Neutrophil (primary cell): Measurements from ENCODE around the gene NUP98.

Experiments
- H3K27ac ChIP-seq: fragments of 200-600 bp; sonication (generic); 2 replicates; pipeline ENCODE4 v1.5.1; 2016; ENCODE audit warnings: mild to moderate bottlenecking, moderate library complexity
- H3K27me3 ChIP-seq: fragments of 200-600 bp; sonication (generic); 2 replicates; pipeline ENCODE4 v1.6.0; 2016; ENCODE audit warnings: mild to moderate bottlenecking
- H3K36me3 ChIP-seq: fragments of 200-600 bp; sonication (generic); 2 replicates; pipeline ENCODE4 v1.5.1; 2017
- H3K4me1 ChIP-seq, 2 experiments: fragments of 200-600 bp in 1 of 2; sonication (generic) in 1 of 2; 1 replicate in 1 of 2; 2 replicates in 1 of 2; pipeline versions ENCODE4 v1.5.1 to v1.6.1; 2013 to 2016; ENCODE audit warnings: low read depth in 1 of 2, low read length in 1 of 2, mild to moderate bottlenecking in 1 of 2, moderate library complexity in 1 of 2; ENCODE audit not compliant: control insufficient read depth in 1 of 2, insufficient read depth in 1 of 2
- H3K4me3 ChIP-seq, 2 experiments: fragments of 200-600 bp in 1 of 2; sonication (generic) in 1 of 2; 1 replicate in 1 of 2; 2 replicates in 1 of 2; pipeline ENCODE4 v1.5.1; 2013 to 2016; ENCODE audit warnings: low read depth in 1 of 2, low read length in 1 of 2, mild to moderate bottlenecking in 1 of 2, moderate library complexity in 1 of 2
- H3K9me3 ChIP-seq: fragments of 200-600 bp; sonication (generic); 2 replicates; pipeline ENCODE4 v1.5.1; 2016
- CTCF ChIP-seq: fragments of 200-600 bp; sonication (generic); IDR thresholded peaks from 2 replicates; pipeline ENCODE4 v1.5.1; 2016; ENCODE audit warnings: antibody characterized with exemption

Gene NUP98

GRCh38 chr11:3802011-3802790 is 4.8 kb upstream of the NUP98 start:
- H3K27me3 ChIP-seq: no peaks in the 10 kb centered on the region
- peaks cover 6 to 8% of the 10 kb centered on the region in 2 experiments for H3K4me1 ChIP-seq
- no peak overlapping the region for H3K27ac ChIP-seq
- H3K36me3 ChIP-seq: no peaks in the 10 kb centered on the region
- TF ChIP-seq CTCF: no peak
- H3K9me3 ChIP-seq: no peaks in the 10 kb centered on the region
- H3K4me3 ChIP-seq: no peak overlapping the region

GRCh38 chr11:3799873-3800272 is 2.5 kb upstream of the NUP98 start:
- peaks cover 26 to 28% of the 10 kb centered on the region in 2 experiments for H3K4me1 ChIP-seq
- no peak for TF ChIP-seq CTCF
- peaks cover 4% of the 10 kb centered on the region for H3K36me3 ChIP-seq
- no peaks in the 10 kb centered on the region for H3K27me3 ChIP-seq
- no peak overlapping the region for H3K4me3 ChIP-seq
- H3K27ac ChIP-seq: no peak overlapping the region
- no peaks in the 10 kb centered on the region for H3K9me3 ChIP-seq

- H3K4me3 ChIP-seq: no peak overlapping the region
- peaks cover 26 to 31% of the 10 kb centered on the region in 2 experiments for H3K4me1 ChIP-seq
- H3K9me3 ChIP-seq: no peaks in the 10 kb centered on the region
- peaks cover 9% of the 10 kb centered on the region for H3K36me3 ChIP-seq
- no peak for TF ChIP-seq CTCF
- no peaks in the 10 kb centered on the region for H3K27me3 ChIP-seq
- peak overlapping the region; percentile 97 for H3K27ac ChIP-seq
Observed at GRCh38 chr11:3799143-3799542, 1.8 kb upstream of the NUP98 start.

GRCh38 chr11:3796801-3797328 is 489 bp downstream of the NUP98 start:
- Histone ChIP-seq H3K4me1 (peaks cover 26 to 31% of the 10 kb centered on the region in 2 experiments), H3K4me3 (peak overlapping the region; percentile 83), H3K36me3 (peaks cover 30% of the 10 kb centered on the region), H3K27me3 (no peaks in the 10 kb centered on the region), H3K9me3 (no peaks in the 10 kb centered on the region), H3K27ac (peak overlapping the region; percentile 97)
- TF ChIP-seq CTCF: no peak

GRCh38 chr11:3796346-3796745 is 1.0 kb downstream of the NUP98 start:
- TF ChIP-seq CTCF: no peak
- Histone ChIP-seq H3K9me3 (no peaks in the 10 kb centered on the region), H3K4me3 (peak overlapping the region; percentile 83), H3K27ac (peak overlapping the region; percentile 97), H3K27me3 (no peaks in the 10 kb centered on the region), H3K36me3 (peaks cover 35% of the 10 kb centered on the region), H3K4me1 (peaks cover 26 to 34% of the 10 kb centered on the region in 2 experiments)
